GM19240 (cell line): ENCODE data around the gene TUBGCP2.
"Not testable (repeated sequence)": the region's sequence is repeated elsewhere in the genome, so short reads cannot be mapped to it uniquely, and the experiment has no call there.

Experiments used
- DNase-seq: peaks from one replicate; pipeline ENCODE4 v3.0.0; 2011; ENCODE audit warnings: low spot score; ENCODE audit not compliant: insufficient read length

Gene TUBGCP2

GRCh38 chr10:133249094-133249780 is 59.4 kb downstream of the TUBGCP2 start:
- DNase-seq: no peak

- DNase-seq: no peak
Observed at GRCh38 chr10:133248334-133248715, 60.3 kb downstream of the TUBGCP2 start.

GRCh38 chr10:133247681-133248333 is 60.9 kb downstream of the TUBGCP2 start:
- DNase-seq: no peak

- no peak for DNase-seq
Observed at GRCh38 chr10:133246236-133246626, 62.4 kb downstream of the TUBGCP2 start.

- DNase-seq: no peak
Observed at GRCh38 chr10:133245439-133246235, 63.0 kb downstream of the TUBGCP2 start.

- DNase-seq: no peak
Observed at GRCh38 chr10:133243593-133243992, 65.1 kb downstream of the TUBGCP2 start.

- DNase-seq: no peak
Observed at GRCh38 chr10:133242611-133243356, 65.9 kb downstream of the TUBGCP2 start.

- peak; percentile 43 for DNase-seq
Observed at GRCh38 chr10:133241501-133242205, 67.0 kb downstream of the TUBGCP2 start.

GRCh38 chr10:133239990-133240389 is 68.7 kb downstream of the TUBGCP2 start:
- no peak for DNase-seq

- DNase-seq: no peak
Observed at GRCh38 chr10:133238466-133238804, 70.2 kb downstream of the TUBGCP2 start.

GRCh38 chr10:133237588-133238465 is 70.8 kb downstream of the TUBGCP2 start, which contains the start of gene VENTX:
Gene VENTX (plus strand): TSS chr10:133237855. CDS start chr10:133237915, 60 bp downstream.
- DNase-seq: no peak

- no peak for DNase-seq
Observed at GRCh38 chr10:133237241-133237587, 71.5 kb downstream of the TUBGCP2 start.

- DNase-seq: no peak
Observed at GRCh38 chr10:133236401-133237240, 72.1 kb downstream of the TUBGCP2 start.

- DNase-seq: no peak
Observed at GRCh38 chr10:133235932-133236331, 72.7 kb downstream of the TUBGCP2 start.

GRCh38 chr10:133235265-133235855 is 73.3 kb downstream of the TUBGCP2 start:
- no peak for DNase-seq

- DNase-seq: not testable (repeated sequence)
Observed at GRCh38 chr10:133234796-133235195, 73.9 kb downstream of the TUBGCP2 start.

GRCh38 chr10:133231946-133232574 is 76.6 kb downstream of the TUBGCP2 start:
- DNase-seq: no peak

- no peak for DNase-seq
Observed at GRCh38 chr10:133231244-133231945, 77.3 kb downstream of the TUBGCP2 start.
